Adrenal gland (tissue), 5 donors: ENCODE data around the gene KIF1A.

Experiments used
- POLR2A ChIP-seq, 2 donors: fragments of 450-650 bp; IDR thresholded peaks; one replicate each; pipeline ENCODE4 v1.6.1; 2017; ENCODE audit warnings: antibody characterized with exemption in 2 of 2, mild to moderate bottlenecking in 2 of 2, moderate library complexity in 1 of 2
- TF ChIP-seq, protein P1 (sequence below), 6 experiments: fragments of 450-650 bp in 4 of 6; fragments of 200-600 bp in 2 of 6; sonication (generic) in 1 of 6; IDR thresholded peaks; 1 replicate in 5 of 6; 2 replicates in 1 of 6; pipeline versions ENCODE4 v1.5.1 to v1.8.0; 2016 to 2021; ENCODE audit warnings: antibody characterized with exemption in 6 of 6, mild to moderate bottlenecking in 2 of 6, moderate library complexity in 1 of 6
- donor health status: DM: no; HTN: no; CAD: no.

DNA sequence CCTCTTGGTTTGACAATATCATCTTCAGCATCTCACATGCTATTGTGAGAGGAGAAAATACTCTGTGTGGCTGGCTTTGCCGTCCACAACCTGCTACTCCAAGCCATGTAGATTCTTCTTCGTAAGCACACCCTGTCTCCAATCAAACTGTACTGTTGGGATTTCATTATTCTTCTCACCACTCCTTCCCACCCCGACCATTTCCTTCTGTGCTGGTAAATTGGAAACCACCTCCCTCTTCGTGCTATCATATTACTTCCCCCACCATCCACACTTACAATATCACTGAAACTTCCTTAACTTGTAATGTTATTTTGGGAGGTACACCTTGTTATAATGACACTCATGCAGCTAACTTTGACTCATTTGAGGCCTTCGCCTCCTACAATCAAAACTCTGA is 45.4 kb upstream of the KIF1A start:
- TF ChIP-seq, protein P1, sequence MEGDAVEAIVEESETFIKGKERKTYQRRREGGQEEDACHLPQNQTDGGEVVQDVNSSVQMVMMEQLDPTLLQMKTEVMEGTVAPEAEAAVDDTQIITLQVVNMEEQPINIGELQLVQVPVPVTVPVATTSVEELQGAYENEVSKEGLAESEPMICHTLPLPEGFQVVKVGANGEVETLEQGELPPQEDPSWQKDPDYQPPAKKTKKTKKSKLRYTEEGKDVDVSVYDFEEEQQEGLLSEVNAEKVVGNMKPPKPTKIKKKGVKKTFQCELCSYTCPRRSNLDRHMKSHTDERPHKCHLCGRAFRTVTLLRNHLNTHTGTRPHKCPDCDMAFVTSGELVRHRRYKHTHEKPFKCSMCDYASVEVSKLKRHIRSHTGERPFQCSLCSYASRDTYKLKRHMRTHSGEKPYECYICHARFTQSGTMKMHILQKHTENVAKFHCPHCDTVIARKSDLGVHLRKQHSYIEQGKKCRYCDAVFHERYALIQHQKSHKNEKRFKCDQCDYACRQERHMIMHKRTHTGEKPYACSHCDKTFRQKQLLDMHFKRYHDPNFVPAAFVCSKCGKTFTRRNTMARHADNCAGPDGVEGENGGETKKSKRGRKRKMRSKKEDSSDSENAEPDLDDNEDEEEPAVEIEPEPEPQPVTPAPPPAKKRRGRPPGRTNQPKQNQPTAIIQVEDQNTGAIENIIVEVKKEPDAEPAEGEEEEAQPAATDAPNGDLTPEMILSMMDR (IDR thresholded peaks at IDR 0.05): no peak
- no peak for TF ChIP-seq POLR2A (IDR thresholded peaks at IDR 0.05)
